HCT116 (cell line): Measurements from ENCODE around the gene TSPAN11. TPM values are rescaled to one million over a fixed set of nuclear protein-coding genes. Genes with fewer than 3 reads are reported as not detected.

Experiments used
- ATAC-seq: fragments of 200-7000 bp; cut with Tn5 transposase; 2 replicates; pipeline ENCODE4 v1.9.1; 2020; ENCODE audit warnings: mild to moderate bottlenecking, moderate library complexity
- BruUV-seq: library from RNA; stranded (reverse); fragments of 400-500 nt; replicated peaks from 2 replicates; lab custom pipeline; 2021; lab: Mats Ljungman, UMichigan
- CTCF ChIA-PET: fragments of 300-600 bp; sonication (Branson Sonifier 250); formaldehyde crosslinking; loops from one replicate; lab custom pipeline; 2021; ENCODE audit warnings: antibody characterized with exemption; lab: Charles Lee
- POLR2A ChIA-PET: fragments of 300-600, 350-600 bp; sonication (Branson Sonifier 250); formaldehyde crosslinking; loops from one replicate; lab custom pipeline; 2021; ENCODE audit warnings: antibody characterized with exemption; lab: Charles Lee
- RAD21 ChIA-PET, 2 experiments: fragments of 300-600 bp; sonication (Branson Sonifier 250); formaldehyde crosslinking; loops; one replicate each; lab custom pipeline; 2023; ENCODE audit warnings: low total read pairs in 2 of 2; ENCODE audit not compliant: uncharacterized antibody in 2 of 2, unreplicated experiment in 2 of 2, low non-redundant PET in 1 of 2; lab: Charles Lee
- DNase-seq: peaks from one replicate; pipeline ENCODE4 v3.0.0-alpha.2; 2010; ENCODE audit warnings: low read depth, low spot score
- H2AFZ ChIP-seq: fragments of 200-600 bp; shearing (Covaris generic), sonication (generic); 2 replicates; pipeline ENCODE4 v1.6.1; 2017; ENCODE audit warnings: low read depth, mixed run types, mixed read lengths, antibody characterized with exemption, low read length; ENCODE audit not compliant: poor library complexity, severe bottlenecking
- H3K27ac ChIP-seq: 2 replicates; pipeline ENCODE4 v1.5.1; 2012; ENCODE audit warnings: low read depth, low read length
- H3K27me3 ChIP-seq: fragments of 200-600 bp; sonication (generic); 2 replicates; pipeline ENCODE4 v1.6.1; 2016; ENCODE audit warnings: mixed run types, low read length, mixed read lengths; ENCODE audit not compliant: insufficient read depth
- H3K36me3 ChIP-seq, 2 experiments: fragments of 200-500 bp in 1 of 2; fragments of 200-600 bp in 1 of 2; sonication (Bioruptor generic) in 1 of 2; sonication (generic) in 1 of 2; 2 replicates each; pipeline versions ENCODE4 v1.5.1 to v1.6.1; 2014 to 2016; ENCODE audit warnings: low read length in 2 of 2, inconsistent platforms in 1 of 2, mixed read lengths in 1 of 2, mixed run types in 1 of 2; ENCODE audit not compliant: insufficient read depth in 2 of 2, control insufficient read depth in 1 of 2
- H3K4me1 ChIP-seq, 2 experiments: fragments of 200-600 bp in 1 of 2; sonication (generic) in 1 of 2; 2 replicates each; pipeline versions ENCODE4 v1.5.1 to v1.6.1; 2012 to 2017; ENCODE audit warnings: low read length in 2 of 2, inconsistent platforms in 1 of 2, mild to moderate bottlenecking in 1 of 2, mixed read lengths in 1 of 2, mixed run types in 1 of 2, moderate library complexity in 1 of 2; ENCODE audit not compliant: insufficient read depth in 2 of 2, control insufficient read depth in 1 of 2
- H3K4me2 ChIP-seq: fragments of 200-600 bp; sonication (generic); 2 replicates; pipeline ENCODE4 v1.6.1; 2017; ENCODE audit warnings: mixed run types, low read length, mixed read lengths
- H3K4me3 ChIP-seq, 2 experiments: fragments of 200-600 bp in 1 of 2; sonication (generic) in 1 of 2; replicated peaks in 1 of 2; 2 replicates each; pipeline ENCODE4 v1.5.1; 2011 to 2016; ENCODE audit warnings: low read length in 2 of 2, control low read depth in 1 of 2, low read depth in 1 of 2, mild to moderate bottlenecking in 1 of 2, mixed read lengths in 1 of 2, mixed run types in 1 of 2
- H3K79me2 ChIP-seq: fragments of 200-600 bp; sonication (generic); 2 replicates; pipeline ENCODE4 v1.6.1; 2017; ENCODE audit warnings: mild to moderate bottlenecking, mixed run types, low read length, moderate library complexity, mixed read lengths; ENCODE audit not compliant: insufficient read depth
- H3K9ac ChIP-seq: fragments of 200-600 bp; sonication (generic); 2 replicates; pipeline ENCODE4 v1.6.1; 2016; ENCODE audit warnings: low read length, mixed read lengths
- H3K9me2 ChIP-seq: fragments of 200-600 bp; sonication (generic), shearing (Covaris generic); 2 replicates; pipeline ENCODE4 v1.6.1; 2017; ENCODE audit warnings: mixed run types, mild to moderate bottlenecking, moderate library complexity; ENCODE audit not compliant: insufficient read depth
- H3K9me3 ChIP-seq, 2 experiments: fragments of 200-500 bp in 1 of 2; fragments of 200-600 bp in 1 of 2; sonication (Bioruptor generic) in 1 of 2; sonication (generic) in 1 of 2; 2 replicates each; pipeline ENCODE4 v1.6.1; 2014 to 2017; ENCODE audit warnings: low read length in 2 of 2, mixed read lengths in 2 of 2, inconsistent platforms in 1 of 2, low read depth in 1 of 2, mild to moderate bottlenecking in 1 of 2, mixed run types in 1 of 2, moderate library complexity in 1 of 2; ENCODE audit not compliant: control insufficient read depth in 1 of 2, insufficient read depth in 1 of 2
- H4K20me1 ChIP-seq: fragments of 200-600 bp; sonication (generic), shearing (Covaris generic); 2 replicates; pipeline ENCODE4 v1.6.1; 2017; ENCODE audit warnings: mixed run types, mild to moderate bottlenecking, moderate library complexity; ENCODE audit not compliant: insufficient read depth
- ATF3 ChIP-seq: IDR thresholded peaks from 2 replicates; pipeline ENCODE4 v1.6.1; 2012
- CBX3 ChIP-seq: IDR thresholded peaks from 2 replicates; pipeline ENCODE4 v1.6.1; 2012; ENCODE audit warnings: low read depth
- CEBPB ChIP-seq: IDR thresholded peaks from 2 replicates; pipeline ENCODE4 v1.6.1; 2012; ENCODE audit warnings: low read depth
- EGR1 ChIP-seq: IDR thresholded peaks from 2 replicates; pipeline ENCODE4 v1.6.1; 2012; ENCODE audit warnings: low read depth
- ELF1 ChIP-seq: IDR thresholded peaks from 2 replicates; pipeline ENCODE4 v1.6.1; 2012; ENCODE audit warnings: low read depth, borderline replicate concordance
- JUND ChIP-seq: IDR thresholded peaks from 2 replicates; pipeline ENCODE4 v1.6.1; 2012
- MAX ChIP-seq: IDR thresholded peaks from 2 replicates; pipeline ENCODE4 v1.6.1; 2012
- POLR2AphosphoS5 ChIP-seq: IDR thresholded peaks from 2 replicates; pipeline ENCODE4 v1.6.1; 2011; ENCODE audit warnings: mild to moderate bottlenecking, low read depth, low read length, moderate library complexity
- RAD21 ChIP-seq: IDR thresholded peaks from 2 replicates; pipeline ENCODE4 v1.6.1; 2012; ENCODE audit warnings: low read depth, mild to moderate bottlenecking
- REST ChIP-seq: IDR thresholded peaks from 2 replicates; pipeline ENCODE4 v1.6.1; 2012; ENCODE audit warnings: low read depth
- SIN3A ChIP-seq: IDR thresholded peaks from 2 replicates; pipeline ENCODE4 v1.6.1; 2012; ENCODE audit warnings: low read depth
- SP1 ChIP-seq: IDR thresholded peaks from 2 replicates; pipeline ENCODE4 v1.6.1; 2012; ENCODE audit warnings: low read depth
- TCF7L2 ChIP-seq: IDR thresholded peaks from 2 replicates; pipeline ENCODE4 v1.7.0; 2011; ENCODE audit warnings: borderline replicate concordance, inconsistent platforms; ENCODE audit not compliant: insufficient read depth, insufficient read length; ENCODE audit errors: extremely low read depth
- ZNF274 ChIP-seq: fragments of 200-500 bp; sonication (Bioruptor generic); IDR thresholded peaks from 2 replicates; pipeline ENCODE4 v1.6.1; 2014; ENCODE audit warnings: mild to moderate bottlenecking, low read depth, low read length, inconsistent platforms
- intact Hi-C: fragments of 100-400 bp; cut with micrococcal nuclease; formaldehyde crosslinking; loops from 2 replicates; pipeline ENCODE4 v1.10.0; 2022
- total RNA-seq: library from RNA; stranded (reverse); gene quantifications from one replicate; pipeline ENCODE4 v1.2.1, GENCODE V29; 2021; ENCODE audit not compliant: unreplicated experiment

Gene TSPAN11
- total RNA-seq, 1 experiment from 2014 or later: not detected

- H4K20me1 ChIP-seq: no peaks in the 10 kb centered on the region
- no peaks in the 10 kb centered on the region for H3K36me3 ChIP-seq
- H3K27ac ChIP-seq: no peak overlapping the region
- no peaks in the 10 kb centered on the region for H3K9me3 ChIP-seq
- no peak overlapping the region for H2AFZ ChIP-seq
- intact Hi-C loops: no loop called here
- ChIA-PET RAD21 (no interaction called here), CTCF (no interaction called here), POLR2A (no interaction called here)
- H3K4me3 ChIP-seq: no peak overlapping the region
- H3K9me2 ChIP-seq: no peaks in the 10 kb centered on the region
- H3K4me2 ChIP-seq: no peak overlapping the region
- no peak overlapping the region for H3K9ac ChIP-seq
- no peak for TF ChIP-seq TCF7L2
- TF ChIP-seq ZNF274: no peak
- TF ChIP-seq ATF3: no peak
- no peak for TF ChIP-seq EGR1
- TF ChIP-seq RAD21: no peak
- TF ChIP-seq ELF1: no peak
- no peak for TF ChIP-seq MAX
- TF ChIP-seq SIN3A: no peak
- no peak for TF ChIP-seq JUND
- TF ChIP-seq CBX3: no peak
- TF ChIP-seq POLR2AphosphoS5: no peak
- TF ChIP-seq SP1: no peak
- no peak for TF ChIP-seq REST
- no peak for TF ChIP-seq CEBPB
- no peak for DNase-seq
- no peaks in the 10 kb centered on the region for H3K79me2 ChIP-seq
- no TSS peak for BruUV-seq
- no peak for ATAC-seq
- H3K27me3 ChIP-seq: no peaks in the 10 kb centered on the region
- peaks cover 2 to 12% of the 10 kb centered on the region in 2 experiments for H3K4me1 ChIP-seq
These were observed 74.2 kb downstream of the TSPAN11 start for GRCh38 chr12:31000751-31001150.
